HG03196 (cell line): Measurements from ENCODE around the gene EVA1C.
"Not testable (repeated sequence)": the region's sequence is repeated elsewhere in the genome, so short reads cannot be mapped to it uniquely, and the experiment has no call there.

Experiments
- ATAC-seq: cut with Tn5 transposase; IDR thresholded peaks from one replicate; pipeline ENCODE4 v1.9.1; 2021; ENCODE audit not compliant: unreplicated experiment

EVA1C gene

GRCh38 chr21:32523988-32524719 is 111.6 kb downstream of the EVA1C start:
- ATAC-seq: no peak

- ATAC-seq: no peak
These were observed 112.8 kb downstream of the EVA1C start for GRCh38 chr21:32525282-32525681.

GRCh38 chr21:32529679-32530078 is 117.2 kb downstream of the EVA1C start:
- no peak for ATAC-seq

GRCh38 chr21:32530809-32531208 is 118.3 kb downstream of the EVA1C start:
- not testable (repeated sequence) for ATAC-seq

GRCh38 chr21:32531561-32531960 is 119.1 kb downstream of the EVA1C start:
- ATAC-seq: not testable (repeated sequence)

- no peak for ATAC-seq
These were observed 120.1 kb downstream of the EVA1C start for GRCh38 chr21:32532636-32533035.

- no peak for ATAC-seq
These were observed 120.5 kb downstream of the EVA1C start for GRCh38 chr21:32533053-32533452.

- no peak for ATAC-seq
These were observed 121.1 kb downstream of the EVA1C start for GRCh38 chr21:32533611-32534010.

GRCh38 chr21:32534113-32534512 is 121.6 kb downstream of the EVA1C start:
- ATAC-seq: no peak

GRCh38 chr21:32535612-32536011 is 123.1 kb downstream of the EVA1C start:
- no peak for ATAC-seq

- no peak for ATAC-seq
These were observed 125.0 kb downstream of the EVA1C start for GRCh38 chr21:32537569-32537881.

GRCh38 chr21:32538147-32538792 is 125.8 kb downstream of the EVA1C start:
- ATAC-seq: no peak

- ATAC-seq: no peak
These were observed 126.9 kb downstream of the EVA1C start for GRCh38 chr21:32539378-32539777.

GRCh38 chr21:32543056-32543455 is 130.6 kb downstream of the EVA1C start:
- not testable (repeated sequence) for ATAC-seq

GRCh38 chr21:32543975-32544374 is 131.5 kb downstream of the EVA1C start:
- no peak for ATAC-seq

GRCh38 chr21:32544697-32545096 is 132.2 kb downstream of the EVA1C start:
- ATAC-seq: no peak

GRCh38 chr21:32545948-32546441 is 133.5 kb downstream of the EVA1C start:
- no peak for ATAC-seq

GRCh38 chr21:32547018-32547417 is 134.5 kb downstream of the EVA1C start:
- no peak for ATAC-seq

GRCh38 chr21:32548978-32549377 is 136.5 kb downstream of the EVA1C start:
- no peak for ATAC-seq

- ATAC-seq: no peak
These were observed 136.9 kb downstream of the EVA1C start for GRCh38 chr21:32549440-32549839.

GRCh38 chr21:32549886-32550285 is 137.4 kb downstream of the EVA1C start:
- ATAC-seq: no peak

- ATAC-seq: no peak
These were observed 142.5 kb downstream of the EVA1C start for GRCh38 chr21:32554832-32555638.
